HepG2 (cell line): Measurements from ENCODE around the gene ZNF503. TPM values are rescaled to one million over a fixed set of nuclear protein-coding genes. Genes with fewer than 3 reads are reported as not detected.
A peak's percentile ranks its signal among the peaks of the same experiment; 100 is the strongest.

Experiments used
- ATRX ChIP-seq: sonication (generic); formaldehyde crosslinking; IDR thresholded peaks from 2 replicates; pipeline ENCODE4 v1.4.0; 2020; ENCODE audit warnings: missing genetic modification reagents, borderline replicate concordance
- DMAP1 ChIP-seq: IDR thresholded peaks from 2 replicates; pipeline ENCODE4 v1.6.1; 2016
- FOXC1 ChIP-seq: sonication (generic); formaldehyde crosslinking; IDR thresholded peaks from 2 replicates; pipeline ENCODE4 v1.8.0; 2022; ENCODE audit warnings: mild to moderate bottlenecking, missing genetic modification reagents, borderline replicate concordance
- HDAC2 ChIP-seq: sonication (generic); formaldehyde crosslinking; IDR thresholded peaks from 2 replicates; pipeline ENCODE4 v1.4.0; 2020; ENCODE audit warnings: missing genetic modification reagents
- HOXA9 ChIP-seq: sonication (generic); formaldehyde crosslinking; IDR thresholded peaks from 2 replicates; pipeline ENCODE4 v1.8.1; 2022; ENCODE audit warnings: missing genetic modification reagents, mild to moderate bottlenecking, moderate library complexity, borderline replicate concordance
- HOXD1 ChIP-seq: sonication (generic); formaldehyde crosslinking; IDR thresholded peaks from 2 replicates; pipeline ENCODE4 v1.5.0; 2020; ENCODE audit warnings: missing genetic modification reagents
- KAT8 ChIP-seq: IDR thresholded peaks from 2 replicates; pipeline ENCODE4 v1.6.1; 2016; ENCODE audit warnings: missing genetic modification reagents, missing compliant biosample characterization
- KDM1A ChIP-seq: IDR thresholded peaks from 2 replicates; pipeline ENCODE4 v1.6.1; 2016; ENCODE audit warnings: missing compliant biosample characterization
- MAFG ChIP-seq: sonication (generic); formaldehyde crosslinking; IDR thresholded peaks from 2 replicates; pipeline ENCODE4 v1.5.1; 2020; ENCODE audit warnings: mild to moderate bottlenecking, missing genetic modification reagents
- NFIB ChIP-seq: sonication (generic); formaldehyde crosslinking; IDR thresholded peaks from 2 replicates; pipeline ENCODE4 v1.9.0; 2021; ENCODE audit warnings: missing genetic modification reagents, mild to moderate bottlenecking, borderline replicate concordance
- RCOR2 ChIP-seq: IDR thresholded peaks from 2 replicates; pipeline ENCODE4 v1.6.1; 2016; ENCODE audit warnings: missing biosample characterization, missing genetic modification reagents
- RELA ChIP-seq: sonication (generic); formaldehyde crosslinking; IDR thresholded peaks from 2 replicates; pipeline ENCODE4 v1.4.0; 2020; ENCODE audit warnings: missing genetic modification reagents
- SATB2 ChIP-seq: sonication (generic); formaldehyde crosslinking; IDR thresholded peaks from 2 replicates; pipeline ENCODE4 v1.5.0; 2020; ENCODE audit warnings: missing genetic modification reagents
- SNAI1 ChIP-seq: sonication (generic); formaldehyde crosslinking; IDR thresholded peaks from 2 replicates; pipeline ENCODE4 v1.5.0; 2020; ENCODE audit warnings: mild to moderate bottlenecking, missing genetic modification reagents, borderline replicate concordance
- TAF1 ChIP-seq: sonication (generic); formaldehyde crosslinking; IDR thresholded peaks from 2 replicates; pipeline ENCODE4 v1.4.0; 2020; ENCODE audit warnings: missing genetic modification reagents
- ZNF12 ChIP-seq: sonication (generic); formaldehyde crosslinking; IDR thresholded peaks from 2 replicates; pipeline ENCODE4 v1.5.0; 2020; ENCODE audit warnings: missing genetic modification reagents
- ZNF224 ChIP-seq: sonication (generic); formaldehyde crosslinking; IDR thresholded peaks from 2 replicates; pipeline ENCODE4 v1.5.0; 2020; ENCODE audit warnings: mild to moderate bottlenecking, missing genetic modification reagents
- ZNF337 ChIP-seq: sonication (generic); formaldehyde crosslinking; IDR thresholded peaks from 2 replicates; pipeline ENCODE4 v1.5.1; 2020; ENCODE audit warnings: missing genetic modification reagents, low read depth, mild to moderate bottlenecking, borderline replicate concordance
- ZNF431 ChIP-seq: sonication (generic); formaldehyde crosslinking; IDR thresholded peaks from 2 replicates; pipeline ENCODE4 v1.9.0; 2022; ENCODE audit warnings: missing genetic modification reagents, low read depth, mild to moderate bottlenecking, borderline replicate concordance
- ZNF577 ChIP-seq: sonication (generic); formaldehyde crosslinking; IDR thresholded peaks from 2 replicates; pipeline ENCODE4 v1.4.0; 2020; ENCODE audit warnings: mild to moderate bottlenecking, low read depth, missing genetic modification reagents, borderline replicate concordance
- ZNF598 ChIP-seq: sonication (generic); formaldehyde crosslinking; IDR thresholded peaks from 2 replicates; pipeline ENCODE4 v1.5.1; 2020; ENCODE audit warnings: mild to moderate bottlenecking, missing genetic modification reagents, borderline replicate concordance
- ZNF660 ChIP-seq: sonication (generic); formaldehyde crosslinking; IDR thresholded peaks from 2 replicates; pipeline ENCODE4 v1.5.1; 2020; ENCODE audit warnings: mild to moderate bottlenecking, low read depth, missing genetic modification reagents, borderline replicate concordance
- ZNF672 ChIP-seq: sonication (generic); formaldehyde crosslinking; IDR thresholded peaks from 2 replicates; pipeline ENCODE4 v1.8.1; 2022; ENCODE audit warnings: missing genetic modification reagents
- ZSCAN21 ChIP-seq: sonication (generic); formaldehyde crosslinking; IDR thresholded peaks from 2 replicates; pipeline ENCODE4 v1.8.0; 2022; ENCODE audit warnings: mild to moderate bottlenecking, missing genetic modification reagents, moderate library complexity, borderline replicate concordance
- polyA plus RNA-seq, 8 experiments: library from polyadenylated mRNA; depleted of rRNA in 3 of 8; stranded (reverse) in 7 of 8; unstranded in 1 of 8; fragments of >200 nt; fragmentation: Illumina TruSeq in 4 of 8; extraction: Trizol in 4 of 8; gene quantifications; 2 replicates each; pipeline versions ENCODE4 v1.2.1 to v1.2.3, GENCODE V29; 2011 to 2016; ENCODE audit warnings: low read depth in 4 of 8, missing spikeins in 1 of 8, mixed read lengths in 1 of 8; ENCODE audit not compliant: insufficient read depth in 1 of 8
- total RNA-seq, 5 experiments: library from RNA; depleted of rRNA; stranded (reverse); fragments of >200 nt; fragmentation: Illumina TruSeq; extraction: Trizol; gene quantifications; 2 replicates each; pipeline ENCODE4 v1.2.3, GENCODE V29; 2016; ENCODE audit warnings: low read depth in 1 of 5
- TF ChIP-seq, protein P1 (sequence below): fragments of 450-650 bp; IDR thresholded peaks from 2 replicates; pipeline ENCODE4 v1.6.1; 2016
- TF ChIP-seq, protein P2 (sequence below): sonication (generic); formaldehyde crosslinking; IDR thresholded peaks from 2 replicates; pipeline ENCODE4 v1.8.0; 2022; ENCODE audit warnings: mild to moderate bottlenecking, missing genetic modification reagents; ENCODE audit not compliant: insufficient replicate concordance
- TF ChIP-seq, protein P3 (sequence below): sonication (generic); formaldehyde crosslinking; IDR thresholded peaks from 2 replicates; pipeline ENCODE4 v1.4.0; 2020; ENCODE audit warnings: missing genetic modification reagents

The ZNF503 gene
- total and polyA plus RNA-seq, 2 of the 13 experiments (the other 11 are each of a cell fraction or from before 2014, with no cell fraction given) = 2.7 to 8.3 TPM

DNA sequence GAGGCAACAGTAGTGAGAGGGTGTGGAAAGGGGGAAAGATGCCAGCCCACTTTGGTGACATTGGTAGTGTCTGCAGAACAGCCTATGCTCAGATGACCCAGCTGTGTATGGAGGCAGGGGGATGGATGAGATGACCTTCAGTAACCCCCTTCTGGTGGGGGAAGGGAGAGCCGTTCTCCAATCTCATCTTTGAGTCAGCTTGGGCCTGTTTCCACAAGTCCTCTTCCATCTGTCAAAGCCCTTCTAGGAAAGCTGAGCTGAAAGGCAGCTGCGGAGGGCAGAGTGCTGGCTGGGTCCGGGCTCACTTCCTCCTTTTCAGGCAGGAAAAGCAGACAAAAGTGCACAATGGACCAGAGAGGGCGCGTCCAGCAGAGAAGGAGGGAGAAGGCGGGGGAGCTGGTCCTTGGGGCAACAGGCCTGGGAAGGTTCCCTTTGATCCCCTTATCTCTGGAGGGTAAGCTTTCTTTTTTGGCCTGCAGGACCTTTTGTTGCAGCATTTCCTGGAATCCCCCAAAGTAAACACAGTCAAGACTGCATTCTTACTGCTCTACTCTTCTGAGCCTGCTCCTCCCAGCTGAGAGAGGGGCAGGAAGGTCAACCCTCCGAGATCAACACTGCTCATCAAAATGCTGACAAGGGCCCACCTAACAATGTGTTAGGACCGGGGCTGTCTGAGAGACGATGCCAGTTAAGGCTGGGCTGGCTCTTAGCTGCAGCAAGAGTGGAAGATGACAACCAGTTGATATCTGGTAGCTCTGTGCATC lies 28.6 kb upstream of the ZNF503 start (continued):
- TF ChIP-seq KDM1A (CRISPR knock-in tag) (no peak), MAFG (CRISPR knock-in tag) (no peak), HDAC2 (CRISPR knock-in tag) (peak; percentile 89), RELA (peak; percentile 89; the same call in 1 of the 2 replicates), HOXA9 (CRISPR knock-in tag) (no peak), ZNF12 (CRISPR knock-in tag) (peak; percentile 87), DMAP1 (no peak), ZNF577 (CRISPR knock-in tag) (no peak), RCOR2 (CRISPR knock-in tag) (peak; percentile 82; the same call in 1 of the 2 replicates), ZNF224 (CRISPR knock-in tag) (no peak), ZNF431 (CRISPR knock-in tag) (no peak), ZNF598 (CRISPR knock-in tag) (peak; percentile 39; the same call in 1 of the 2 replicates), TAF1 (CRISPR knock-in tag) (peak; percentile 43), KAT8 (peak; percentile 75; the same call in 1 of the 2 replicates), NFIB (CRISPR knock-in tag) (no peak), SNAI1 (no peak), SATB2 (no peak), HOXD1 (CRISPR knock-in tag) (peak; percentile 91), ZNF672 (CRISPR knock-in tag) (peak; percentile 99), FOXC1 (no peak), ZNF337 (CRISPR knock-in tag) (no peak), ATRX (no peak), ZNF660 (CRISPR knock-in tag) (no peak), ZSCAN21 (CRISPR knock-in tag) (no peak)
- TF ChIP-seq, protein P1, sequence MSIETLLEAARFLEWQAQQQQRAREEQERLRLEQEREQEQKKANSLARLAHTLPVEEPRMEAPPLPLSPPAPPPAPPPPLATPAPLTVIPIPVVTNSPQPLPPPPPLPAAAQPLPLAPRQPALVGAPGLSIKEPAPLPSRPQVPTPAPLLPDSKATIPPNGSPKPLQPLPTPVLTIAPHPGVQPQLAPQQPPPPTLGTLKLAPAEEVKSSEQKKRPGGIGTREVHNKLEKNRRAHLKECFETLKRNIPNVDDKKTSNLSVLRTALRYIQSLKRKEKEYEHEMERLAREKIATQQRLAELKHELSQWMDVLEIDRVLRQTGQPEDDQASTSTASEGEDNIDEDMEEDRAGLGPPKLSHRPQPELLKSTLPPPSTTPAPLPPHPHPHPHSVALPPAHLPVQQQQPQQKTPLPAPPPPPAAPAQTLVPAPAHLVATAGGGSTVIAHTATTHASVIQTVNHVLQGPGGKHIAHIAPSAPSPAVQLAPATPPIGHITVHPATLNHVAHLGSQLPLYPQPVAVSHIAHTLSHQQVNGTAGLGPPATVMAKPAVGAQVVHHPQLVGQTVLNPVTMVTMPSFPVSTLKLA = no peak
- TF ChIP-seq, protein P2, sequence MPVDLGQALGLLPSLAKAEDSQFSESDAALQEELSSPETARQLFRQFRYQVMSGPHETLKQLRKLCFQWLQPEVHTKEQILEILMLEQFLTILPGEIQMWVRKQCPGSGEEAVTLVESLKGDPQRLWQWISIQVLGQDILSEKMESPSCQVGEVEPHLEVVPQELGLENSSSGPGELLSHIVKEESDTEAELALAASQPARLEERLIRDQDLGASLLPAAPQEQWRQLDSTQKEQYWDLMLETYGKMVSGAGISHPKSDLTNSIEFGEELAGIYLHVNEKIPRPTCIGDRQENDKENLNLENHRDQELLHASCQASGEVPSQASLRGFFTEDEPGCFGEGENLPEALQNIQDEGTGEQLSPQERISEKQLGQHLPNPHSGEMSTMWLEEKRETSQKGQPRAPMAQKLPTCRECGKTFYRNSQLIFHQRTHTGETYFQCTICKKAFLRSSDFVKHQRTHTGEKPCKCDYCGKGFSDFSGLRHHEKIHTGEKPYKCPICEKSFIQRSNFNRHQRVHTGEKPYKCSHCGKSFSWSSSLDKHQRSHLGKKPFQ (CRISPR knock-in tag) = no peak
- TF ChIP-seq, protein P3, sequence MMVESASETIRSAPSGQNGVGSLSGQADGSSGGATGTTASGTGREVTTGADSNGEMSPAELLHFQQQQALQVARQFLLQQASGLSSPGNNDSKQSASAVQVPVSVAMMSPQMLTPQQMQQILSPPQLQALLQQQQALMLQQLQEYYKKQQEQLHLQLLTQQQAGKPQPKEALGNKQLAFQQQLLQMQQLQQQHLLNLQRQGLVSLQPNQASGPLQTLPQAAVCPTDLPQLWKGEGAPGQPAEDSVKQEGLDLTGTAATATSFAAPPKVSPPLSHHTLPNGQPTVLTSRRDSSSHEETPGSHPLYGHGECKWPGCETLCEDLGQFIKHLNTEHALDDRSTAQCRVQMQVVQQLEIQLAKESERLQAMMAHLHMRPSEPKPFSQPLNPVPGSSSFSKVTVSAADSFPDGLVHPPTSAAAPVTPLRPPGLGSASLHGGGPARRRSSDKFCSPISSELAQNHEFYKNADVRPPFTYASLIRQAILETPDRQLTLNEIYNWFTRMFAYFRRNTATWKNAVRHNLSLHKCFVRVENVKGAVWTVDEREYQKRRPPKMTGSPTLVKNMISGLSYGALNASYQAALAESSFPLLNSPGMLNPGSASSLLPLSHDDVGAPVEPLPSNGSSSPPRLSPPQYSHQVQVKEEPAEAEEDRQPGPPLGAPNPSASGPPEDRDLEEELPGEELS (CRISPR knock-in tag) = peak; percentile 97
